DOHH2 (cell line): ENCODE measurements around the gene CA7.
A peak's percentile ranks its signal among the peaks of the same experiment; 100 is the strongest.

Source experiments
- H3F3A ChIP-seq: fragments of 200-600 bp; sonication (generic), shearing (Covaris generic); 2 replicates; pipeline ENCODE4 v1.6.0; 2016; ENCODE audit warnings: antibody characterized with exemption, mild to moderate bottlenecking; ENCODE audit not compliant: control insufficient read depth, insufficient read depth
- H3K27ac ChIP-seq: fragments of 200-600 bp; sonication (generic); 2 replicates; pipeline ENCODE4 v1.5.1; 2014; ENCODE audit warnings: low read depth, mild to moderate bottlenecking, low read length, moderate library complexity
- H3K27me3 ChIP-seq: fragments of 200-600 bp; sonication (generic); 2 replicates; pipeline ENCODE4 v1.6.1; 2014; ENCODE audit warnings: mild to moderate bottlenecking, low read length, mixed read lengths; ENCODE audit not compliant: control insufficient read depth
- H3K36me3 ChIP-seq: fragments of 200-600 bp; sonication (generic); 2 replicates; pipeline ENCODE4 v1.6.1; 2014; ENCODE audit warnings: mild to moderate bottlenecking, low read length, moderate library complexity, mixed read lengths; ENCODE audit not compliant: control insufficient read depth
- H3K4me1 ChIP-seq: fragments of 200-600 bp; sonication (generic); 2 replicates; pipeline ENCODE4 v1.6.1; 2014; ENCODE audit warnings: mild to moderate bottlenecking, low read length, mixed read lengths; ENCODE audit not compliant: control insufficient read depth
- H3K4me2 ChIP-seq: fragments of 200-600 bp; sonication (generic); 2 replicates; pipeline ENCODE4 v1.6.0; 2014; ENCODE audit warnings: mild to moderate bottlenecking, low read length, moderate library complexity
- H3K4me3 ChIP-seq: fragments of 200-600 bp; sonication (generic); 2 replicates; pipeline ENCODE4 v1.5.1; 2014; ENCODE audit warnings: mild to moderate bottlenecking, low read length, mixed read lengths
- H3K79me2 ChIP-seq: fragments of 200-600 bp; sonication (generic); 2 replicates; pipeline ENCODE4 v1.6.1; 2014; ENCODE audit warnings: mild to moderate bottlenecking, low read length, mixed read lengths; ENCODE audit not compliant: control insufficient read depth
- H3K9me2 ChIP-seq: fragments of 200-600 bp; sonication (generic); replicated peaks from 2 replicates; pipeline ENCODE4 v1.6.1; 2014; ENCODE audit warnings: mild to moderate bottlenecking, low read length, mixed read lengths; ENCODE audit not compliant: control insufficient read depth
- H3K9me3 ChIP-seq: fragments of 200-600 bp; sonication (generic); 2 replicates; pipeline ENCODE4 v1.6.1; 2014; ENCODE audit warnings: antibody characterized with exemption, low read length, mixed read lengths; ENCODE audit not compliant: control insufficient read depth, insufficient read depth
- H4K20me1 ChIP-seq: fragments of 200-600 bp; sonication (generic); 2 replicates; pipeline ENCODE4 v1.6.0; 2014; ENCODE audit warnings: low read depth, mild to moderate bottlenecking, antibody characterized with exemption, low read length, moderate library complexity; ENCODE audit not compliant: control insufficient read depth, insufficient read depth
- CTCF ChIP-seq: fragments of 200-600 bp; sonication (generic); IDR thresholded peaks from one replicate; pipeline ENCODE4 v1.5.1; 2014; ENCODE audit warnings: antibody characterized with exemption, mild to moderate bottlenecking, low read depth, low read length; ENCODE audit not compliant: poor library complexity, severe bottlenecking
- EZH2phosphoT487 ChIP-seq: fragments of 200-600 bp; sonication (generic); IDR thresholded peaks from 2 replicates; pipeline ENCODE4 v1.6.1; 2017; ENCODE audit warnings: borderline replicate concordance, mild to moderate bottlenecking, antibody characterized with exemption, low read length, moderate library complexity, mixed read lengths

The CA7 gene

GRCh38 chr16:66824006-66824405 is 20.2 kb upstream of the CA7 start:
- Histone ChIP-seq H3K9me2 (no peaks in the 10 kb centered on the region), H3K9me3 (no peaks in the 10 kb centered on the region), H3K27me3 (no peaks in the 10 kb centered on the region), H3K36me3 (peaks cover 80% of the 10 kb centered on the region), H4K20me1 (peaks cover 1% of the 10 kb centered on the region; the same call in 1 of the 2 replicates), H3K27ac (no peak overlapping the region), H3K4me2 (no peak overlapping the region), H3K4me1 (peaks cover 6% of the 10 kb centered on the region), H3K4me3 (no peak overlapping the region), H3K79me2 (peaks cover 43% of the 10 kb centered on the region), H3F3A (0 out of 2 replicates have a peak, but pooled peaks cover 2% of the 10 kb centered on the region)
- TF ChIP-seq CTCF = no peak
- TF ChIP-seq EZH2phosphoT487 = no peak

GRCh38 chr16:66830422-66831404 is 13.5 kb upstream of the CA7 start, which contains the start of gene NAE1:
Gene NAE1, minus strand, starts transcription at chr16:66830976. Its CDS starts 77 bp downstream, at chr16:66830899.
- Histone ChIP-seq H3K4me2 (peak within 1 kb of the TSS; percentile 69), H3K27ac (peak within 1 kb of the TSS; percentile 58), H3K9me2 (no peaks in the 10 kb centered on the region), H3K27me3 (no peaks in the 10 kb centered on the region; the same call in 1 of the 2 replicates), H4K20me1 (peaks cover 10% of the 10 kb centered on the region; the same call in 1 of the 2 replicates), H3K9me3 (no peaks in the 10 kb centered on the region), H3K36me3 (peaks cover 36% of the 10 kb centered on the region), H3K4me3 (peak within 1 kb of the TSS; percentile 84), H3F3A (peaks cover 4% of the 10 kb centered on the region; the same call in 1 of the 2 replicates), H3K79me2 (peaks cover 50% of the 10 kb centered on the region), H3K4me1 (peaks cover 20% of the 10 kb centered on the region)
- TF ChIP-seq CTCF = peak; percentile 92
- no peak for TF ChIP-seq EZH2phosphoT487

GRCh38 chr16:66832190-66832589 is 12.0 kb upstream of the CA7 start:
- no peak overlapping the region for H3K4me2 ChIP-seq
- peaks cover 4% of the 10 kb centered on the region; the same call in 1 of the 2 replicates for H3F3A ChIP-seq
- H3K27ac ChIP-seq = no peak overlapping the region

More at GRCh38 chr16:66832190-66832589, 12.0 kb upstream of the CA7 start:
- Histone ChIP-seq H3K9me2 (no peaks in the 10 kb centered on the region), H3K79me2 (peaks cover 35% of the 10 kb centered on the region), H3K36me3 (peaks cover 23% of the 10 kb centered on the region), H3K4me3 (no peak overlapping the region), H3K27me3 (no peaks in the 10 kb centered on the region; the same call in 1 of the 2 replicates), H3K9me3 (no peaks in the 10 kb centered on the region), H3K4me1 (peaks cover 20% of the 10 kb centered on the region), H4K20me1 (peaks cover 10% of the 10 kb centered on the region; the same call in 1 of the 2 replicates)
- no peak for TF ChIP-seq EZH2phosphoT487
- no peak for TF ChIP-seq CTCF
